SK-N-MC (cell line): ENCODE results near the gene ZNF326.

Source experiments
- DNase-seq: peaks from one replicate; pipeline ENCODE4 v3.0.0-alpha.2; 2011; ENCODE audit warnings: low read depth, low spot score
- H3K27ac ChIP-seq: fragments of 200-600 bp; sonication (generic); 2 replicates; pipeline ENCODE4 v1.5.1; 2016; ENCODE audit warnings: mixed run types
- H3K36me3 ChIP-seq: fragments of 200-600 bp; sonication (generic); 2 replicates; pipeline ENCODE4 v1.6.1; 2017; ENCODE audit warnings: antibody characterized with exemption, low read length, mixed read lengths; ENCODE audit not compliant: insufficient read depth
- H3K4me3 ChIP-seq: fragments of 200-600 bp; sonication (generic); 2 replicates; pipeline ENCODE4 v1.5.1; 2016
- H3K9ac ChIP-seq: fragments of 200-600 bp; sonication (generic); 2 replicates; pipeline ENCODE4 v1.8.0; 2017; ENCODE audit warnings: mixed run types, mixed read lengths; ENCODE audit not compliant: insufficient read length
- H3K9me3 ChIP-seq: fragments of 200-600 bp; sonication (generic); 2 replicates; pipeline ENCODE4 v1.6.1; 2017; ENCODE audit warnings: low read depth, mild to moderate bottlenecking, antibody characterized with exemption, low read length, moderate library complexity, mixed read lengths
- EZH2 ChIP-seq: fragments of 200-600 bp; sonication (generic); IDR thresholded peaks from one replicate; pipeline ENCODE4 v1.6.1; 2017; ENCODE audit warnings: antibody characterized with exemption
- FOXP2 ChIP-seq: optimal IDR thresholded peaks from 2 replicates; pipeline ENCODE3; 2011; ENCODE audit warnings: mild to moderate bottlenecking, moderate library complexity; ENCODE audit not compliant: insufficient read depth; ENCODE audit errors: extremely low read length, control extremely low read depth
- POLR2AphosphoS5 ChIP-seq: IDR thresholded peaks from 2 replicates; pipeline ENCODE4 v1.6.1; 2012; ENCODE audit warnings: mild to moderate bottlenecking, low read depth, low read length, borderline replicate concordance

The ZNF326 gene

GRCh38 chr1:89952605-89953130 lies 42.2 kb upstream of the ZNF326 start:
- no peaks in the 10 kb centered on the region for H3K36me3 ChIP-seq
- H3K9me3 ChIP-seq: no peaks in the 10 kb centered on the region
- no peak overlapping the region for H3K9ac ChIP-seq
- no peak overlapping the region for H3K27ac ChIP-seq
- no peak for TF ChIP-seq POLR2AphosphoS5
- no peak for TF ChIP-seq EZH2
- no peak for TF ChIP-seq FOXP2
- no peak for DNase-seq
- no peak overlapping the region for H3K4me3 ChIP-seq

GRCh38 chr1:89953131-89953626 lies 41.7 kb upstream of the ZNF326 start:
- H3K27ac ChIP-seq: no peak overlapping the region
- no peaks in the 10 kb centered on the region for H3K36me3 ChIP-seq
- TF ChIP-seq FOXP2 (no peak), POLR2AphosphoS5 (no peak), EZH2 (no peak)
- no peaks in the 10 kb centered on the region for H3K9me3 ChIP-seq
- H3K9ac ChIP-seq: no peak overlapping the region
- H3K4me3 ChIP-seq: no peak overlapping the region
- DNase-seq: no peak

- TF ChIP-seq EZH2 (no peak), POLR2AphosphoS5 (no peak), FOXP2 (no peak)
- Histone ChIP-seq H3K9ac (no peak overlapping the region), H3K27ac (no peak overlapping the region), H3K4me3 (no peak overlapping the region), H3K9me3 (no peaks in the 10 kb centered on the region), H3K36me3 (no peaks in the 10 kb centered on the region)
- no peak for DNase-seq
Measured at GRCh38 chr1:89953929-89954328, 41.0 kb upstream of the ZNF326 start.

- no peak for DNase-seq
- Histone ChIP-seq H3K36me3 (no peaks in the 10 kb centered on the region), H3K27ac (no peak overlapping the region), H3K9ac (no peak overlapping the region), H3K4me3 (no peak overlapping the region), H3K9me3 (no peaks in the 10 kb centered on the region)
- TF ChIP-seq POLR2AphosphoS5 (no peak), FOXP2 (no peak), EZH2 (no peak)
Measured at GRCh38 chr1:89954401-89954800, 40.5 kb upstream of the ZNF326 start.

- H3K9me3 ChIP-seq: no peaks in the 10 kb centered on the region
- no peak for TF ChIP-seq FOXP2
- TF ChIP-seq EZH2: no peak
- TF ChIP-seq POLR2AphosphoS5: no peak
- no peak for DNase-seq
- H3K36me3 ChIP-seq: no peaks in the 10 kb centered on the region
- no peak overlapping the region for H3K9ac ChIP-seq
- H3K27ac ChIP-seq: no peak overlapping the region
- H3K4me3 ChIP-seq: no peak overlapping the region
Measured at GRCh38 chr1:89955311-89956205, 39.4 kb upstream of the ZNF326 start.

GRCh38 chr1:89957107-89957506 lies 37.8 kb upstream of the ZNF326 start:
- no peak overlapping the region for H3K9ac ChIP-seq
- DNase-seq: no peak
- no peak overlapping the region for H3K27ac ChIP-seq
- H3K9me3 ChIP-seq: no peaks in the 10 kb centered on the region
- TF ChIP-seq EZH2: no peak
- no peak for TF ChIP-seq POLR2AphosphoS5
- no peak for TF ChIP-seq FOXP2
- H3K36me3 ChIP-seq: no peaks in the 10 kb centered on the region
- no peak overlapping the region for H3K4me3 ChIP-seq

- Histone ChIP-seq H3K36me3 (no peaks in the 10 kb centered on the region), H3K27ac (no peak overlapping the region), H3K9ac (no peak overlapping the region), H3K4me3 (no peak overlapping the region), H3K9me3 (no peaks in the 10 kb centered on the region)
- TF ChIP-seq EZH2 (no peak), POLR2AphosphoS5 (no peak), FOXP2 (no peak)
- DNase-seq: no peak
Measured at GRCh38 chr1:89958851-89959654, 35.9 kb upstream of the ZNF326 start.

GRCh38 chr1:89959719-89960118 lies 35.2 kb upstream of the ZNF326 start:
- no peaks in the 10 kb centered on the region for H3K9me3 ChIP-seq
- TF ChIP-seq POLR2AphosphoS5 (no peak), EZH2 (no peak), FOXP2 (no peak)
- DNase-seq: no peak
- no peaks in the 10 kb centered on the region for H3K36me3 ChIP-seq
- no peak overlapping the region for H3K9ac ChIP-seq
- H3K4me3 ChIP-seq: no peak overlapping the region
- H3K27ac ChIP-seq: no peak overlapping the region
